PC-9 (cell line): ENCODE results near the gene MAP3K13.

Source experiments
- EZH2 ChIP-seq: fragments of 200-600 bp; sonication (generic); IDR thresholded peaks from 2 replicates; pipeline ENCODE4 v1.8.0; 2017; ENCODE audit warnings: antibody characterized with exemption, low read depth
- TF ChIP-seq, protein P1 (sequence below): fragments of 200-600 bp; sonication (generic); conservative IDR thresholded peaks from 2 replicates; pipeline ENCODE4 v1.6.1; 2017; ENCODE audit warnings: mixed run types, antibody characterized with exemption, mild to moderate bottlenecking, moderate library complexity

DNA sequence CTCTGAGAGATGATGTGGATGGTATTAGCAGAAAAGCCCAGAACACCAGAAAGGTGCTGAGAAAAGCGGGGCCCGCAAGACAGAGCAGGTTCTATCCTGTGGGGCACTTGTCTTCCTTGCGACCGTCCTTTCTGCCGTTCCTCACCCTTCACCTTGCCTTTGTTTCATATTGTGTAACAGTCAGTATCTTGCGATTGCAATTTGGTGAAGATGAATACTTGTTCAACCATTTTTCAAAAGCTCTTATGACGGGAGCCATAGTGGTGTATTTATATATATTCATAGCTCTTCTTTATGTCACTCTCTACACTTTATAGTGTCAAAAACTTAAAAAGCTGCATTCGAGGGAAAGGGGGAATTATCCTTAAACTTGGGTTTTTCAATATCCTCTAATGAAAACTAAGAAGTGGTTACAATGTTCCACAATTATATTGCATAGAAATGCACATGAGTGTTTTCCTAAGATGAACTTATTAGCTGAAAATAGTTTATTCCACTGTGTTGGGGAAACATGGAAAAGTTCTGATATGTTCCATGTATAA lies 797 bp downstream of the MAP3K13 start:
- TF ChIP-seq, protein P1, sequence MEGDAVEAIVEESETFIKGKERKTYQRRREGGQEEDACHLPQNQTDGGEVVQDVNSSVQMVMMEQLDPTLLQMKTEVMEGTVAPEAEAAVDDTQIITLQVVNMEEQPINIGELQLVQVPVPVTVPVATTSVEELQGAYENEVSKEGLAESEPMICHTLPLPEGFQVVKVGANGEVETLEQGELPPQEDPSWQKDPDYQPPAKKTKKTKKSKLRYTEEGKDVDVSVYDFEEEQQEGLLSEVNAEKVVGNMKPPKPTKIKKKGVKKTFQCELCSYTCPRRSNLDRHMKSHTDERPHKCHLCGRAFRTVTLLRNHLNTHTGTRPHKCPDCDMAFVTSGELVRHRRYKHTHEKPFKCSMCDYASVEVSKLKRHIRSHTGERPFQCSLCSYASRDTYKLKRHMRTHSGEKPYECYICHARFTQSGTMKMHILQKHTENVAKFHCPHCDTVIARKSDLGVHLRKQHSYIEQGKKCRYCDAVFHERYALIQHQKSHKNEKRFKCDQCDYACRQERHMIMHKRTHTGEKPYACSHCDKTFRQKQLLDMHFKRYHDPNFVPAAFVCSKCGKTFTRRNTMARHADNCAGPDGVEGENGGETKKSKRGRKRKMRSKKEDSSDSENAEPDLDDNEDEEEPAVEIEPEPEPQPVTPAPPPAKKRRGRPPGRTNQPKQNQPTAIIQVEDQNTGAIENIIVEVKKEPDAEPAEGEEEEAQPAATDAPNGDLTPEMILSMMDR: no peak
- no peak for TF ChIP-seq EZH2
